GM12891 (cell line): ENCODE data around the gene CEND1.

Experiments
- DNase-seq: peaks from one replicate; pipeline ENCODE4 v3.0.0; 2011; ENCODE audit warnings: low spot score; ENCODE audit not compliant: insufficient read length
- FAIRE-seq: peaks from 2 replicates; lab custom pipeline; 2011; peaks lifted over from hg19 to GRCh38; lab: Jason Lieb, UNC
- PAX5 ChIP-seq: IDR thresholded peaks from 2 replicates; pipeline ENCODE4 v1.6.1; 2011; ENCODE audit warnings: low read length, moderate library complexity, mild to moderate bottlenecking; ENCODE audit not compliant: insufficient read depth, severe bottlenecking
- POLR2A ChIP-seq: IDR thresholded peaks from 2 replicates; pipeline ENCODE4 v1.6.1; 2011; ENCODE audit warnings: low read depth, low read length, control low read depth
- POLR2AphosphoS5 ChIP-seq: IDR thresholded peaks from 2 replicates; pipeline ENCODE4 v1.6.1; 2011; ENCODE audit warnings: low read depth, low read length, control low read depth
- POU2F2 ChIP-seq: IDR thresholded peaks from 2 replicates; pipeline ENCODE4 v1.6.1; 2011; ENCODE audit warnings: low read depth, mild to moderate bottlenecking, control low read depth, low read length, moderate library complexity
- SPI1 ChIP-seq: IDR thresholded peaks from 2 replicates; pipeline ENCODE4 v1.6.1; 2011; ENCODE audit warnings: low read depth, low read length, control low read depth
- TAF1 ChIP-seq: IDR thresholded peaks from 2 replicates; pipeline ENCODE4 v1.6.1; 2011; ENCODE audit warnings: low read depth, low read length, control low read depth

The CEND1 gene

DNA sequence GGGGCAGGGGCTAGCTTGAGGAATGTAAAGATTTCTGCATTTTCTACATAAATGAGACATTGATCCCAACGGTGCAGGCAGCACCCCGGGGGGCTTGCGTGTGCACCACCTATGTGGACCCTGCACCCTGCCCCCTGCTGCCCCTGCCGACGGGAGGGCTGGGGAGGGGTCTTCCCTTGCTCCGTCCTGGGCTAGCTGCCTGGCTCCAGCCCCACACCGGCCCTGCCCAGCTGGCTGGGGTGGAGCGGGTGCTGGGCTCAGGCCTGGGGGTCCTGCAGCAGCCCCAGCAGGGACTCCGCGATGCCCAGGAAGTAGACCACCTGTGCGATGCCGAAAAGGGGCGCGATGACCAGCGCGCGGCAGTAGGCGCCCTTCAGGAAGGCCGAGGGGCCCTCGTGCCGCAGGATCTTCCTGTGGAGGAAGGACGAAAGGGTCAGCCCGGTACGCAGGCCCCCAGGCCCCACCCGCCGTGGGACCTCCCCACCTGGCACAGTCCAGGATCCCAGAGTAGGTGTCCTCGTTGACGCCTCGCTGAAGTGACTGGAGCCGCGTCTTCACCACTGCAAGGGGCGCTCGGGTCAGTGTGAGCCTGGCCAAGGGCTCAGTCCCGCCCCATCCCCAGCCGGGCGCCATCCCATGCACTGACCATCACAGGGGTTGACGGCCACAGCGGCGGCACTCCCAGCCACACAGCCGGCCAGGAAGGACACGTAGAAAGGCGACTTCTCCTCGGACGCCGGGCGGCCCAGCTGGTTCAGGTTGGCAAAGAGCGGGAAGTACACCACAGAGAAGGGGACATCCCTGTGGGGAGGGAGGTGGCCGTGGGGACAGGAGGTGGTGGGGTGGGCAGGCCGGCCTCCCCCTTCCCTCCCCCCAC is 2.0 kb upstream of the CEND1 start:
- no peak for FAIRE-seq
- no peak for TF ChIP-seq POU2F2
- TF ChIP-seq TAF1 = no peak
- no peak for TF ChIP-seq POLR2A
- TF ChIP-seq PAX5 = no peak
- no peak for TF ChIP-seq POLR2AphosphoS5
- TF ChIP-seq SPI1 = no peak

DNA sequence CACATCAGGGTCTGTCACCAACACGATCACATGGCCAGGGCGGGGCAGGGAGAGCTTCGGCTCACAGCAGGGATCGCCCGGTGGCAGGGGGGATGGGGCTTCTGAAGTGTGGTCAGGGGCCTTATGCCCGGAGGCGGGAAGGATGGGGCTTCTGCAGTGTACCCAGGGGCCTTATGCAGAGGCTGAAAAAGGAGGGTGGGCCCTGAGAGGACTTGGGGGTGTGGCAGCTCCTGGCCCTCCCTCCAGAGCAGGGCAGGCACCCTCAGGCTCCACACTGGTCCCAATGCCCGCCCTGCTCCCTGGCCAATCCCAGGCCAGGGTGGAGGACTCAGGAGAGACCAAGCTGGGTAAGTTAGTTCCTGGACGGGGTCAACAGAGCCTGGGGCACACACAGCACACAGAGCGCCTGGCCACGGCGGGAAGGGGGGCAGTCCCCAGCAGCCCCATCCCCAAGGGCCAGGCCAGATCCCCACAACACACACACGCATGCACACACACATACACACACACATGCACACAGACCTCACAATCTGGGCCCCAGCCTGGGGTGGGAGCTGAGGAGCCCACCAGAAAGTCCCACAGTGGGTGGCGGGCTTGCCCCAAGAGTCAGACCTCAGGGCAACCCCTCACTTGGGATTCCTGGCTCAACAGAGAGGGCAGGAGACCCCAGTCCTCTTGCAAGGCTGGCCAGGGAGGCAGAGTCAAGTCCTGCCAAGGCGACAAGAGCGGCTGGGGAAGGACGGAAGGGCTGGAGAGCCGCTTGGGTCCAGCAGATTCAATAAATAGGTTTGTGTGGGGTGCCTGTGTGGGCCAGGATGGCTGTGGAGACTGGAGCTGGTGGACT is 1.1 kb upstream of the CEND1 start:
- DNase-seq (no peak), FAIRE-seq (no peak)
- TF ChIP-seq TAF1 (no peak), PAX5 (no peak), POLR2A (no peak), SPI1 (no peak), POU2F2 (no peak), POLR2AphosphoS5 (no peak)

More for the DNA sequence above, 2.0 kb upstream of the CEND1 start:
- DNase-seq = no peak

DNA sequence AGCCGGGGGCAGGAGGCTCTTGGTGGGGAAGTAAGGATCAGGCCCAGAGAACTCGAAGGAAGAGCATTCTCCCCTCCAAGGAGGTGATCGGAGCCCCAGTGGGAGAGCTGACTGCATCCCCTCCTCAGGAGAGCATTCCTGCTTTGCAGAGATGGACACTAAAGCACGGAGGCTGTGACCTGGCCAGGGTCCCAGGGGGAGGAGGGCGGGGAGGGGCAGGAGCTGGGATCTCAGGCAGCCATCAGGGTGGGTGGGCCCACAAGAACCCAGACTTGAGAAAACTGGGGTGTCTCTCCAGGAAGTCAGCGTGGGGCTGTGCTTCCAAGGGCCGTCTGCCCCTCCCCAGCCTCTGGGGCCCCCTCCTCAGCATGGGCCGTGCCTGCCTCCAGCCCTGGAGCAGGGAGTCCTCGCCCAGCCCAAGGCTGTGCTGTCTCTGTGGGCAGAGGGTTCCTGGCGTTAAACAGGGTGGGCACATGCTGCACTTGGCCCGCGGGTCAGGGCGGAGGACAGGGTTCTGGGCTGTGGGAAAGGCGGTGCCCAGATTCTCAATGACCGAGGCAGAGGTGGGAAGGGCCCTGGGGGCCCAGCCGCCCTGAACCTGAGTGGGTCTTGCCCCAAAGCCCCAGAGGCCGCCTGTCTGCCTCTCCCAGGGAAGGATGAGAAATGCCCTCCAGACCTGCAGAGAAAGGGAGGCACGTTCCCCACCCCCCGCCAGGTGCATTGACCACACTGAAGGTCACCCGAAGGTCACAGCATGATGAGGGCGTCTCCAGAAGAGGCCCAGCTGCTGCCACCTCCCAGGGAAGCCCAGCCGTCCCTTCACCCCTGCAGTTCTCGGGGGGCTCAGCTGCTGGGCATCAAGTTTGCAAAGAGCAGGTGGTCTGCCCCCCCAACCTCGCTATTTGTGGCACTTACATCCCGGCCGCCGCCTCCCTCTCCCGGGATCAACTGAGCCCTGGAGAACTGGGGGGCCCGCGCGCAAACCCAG is 643 bp downstream of the CEND1 start:
- TF ChIP-seq PAX5 = no peak
- no peak for TF ChIP-seq POLR2AphosphoS5
- no peak for TF ChIP-seq POLR2A
- TF ChIP-seq POU2F2 = no peak
- TF ChIP-seq TAF1 = no peak
- no peak for TF ChIP-seq SPI1
- FAIRE-seq (peak; percentile 74), DNase-seq (no peak)

DNA sequence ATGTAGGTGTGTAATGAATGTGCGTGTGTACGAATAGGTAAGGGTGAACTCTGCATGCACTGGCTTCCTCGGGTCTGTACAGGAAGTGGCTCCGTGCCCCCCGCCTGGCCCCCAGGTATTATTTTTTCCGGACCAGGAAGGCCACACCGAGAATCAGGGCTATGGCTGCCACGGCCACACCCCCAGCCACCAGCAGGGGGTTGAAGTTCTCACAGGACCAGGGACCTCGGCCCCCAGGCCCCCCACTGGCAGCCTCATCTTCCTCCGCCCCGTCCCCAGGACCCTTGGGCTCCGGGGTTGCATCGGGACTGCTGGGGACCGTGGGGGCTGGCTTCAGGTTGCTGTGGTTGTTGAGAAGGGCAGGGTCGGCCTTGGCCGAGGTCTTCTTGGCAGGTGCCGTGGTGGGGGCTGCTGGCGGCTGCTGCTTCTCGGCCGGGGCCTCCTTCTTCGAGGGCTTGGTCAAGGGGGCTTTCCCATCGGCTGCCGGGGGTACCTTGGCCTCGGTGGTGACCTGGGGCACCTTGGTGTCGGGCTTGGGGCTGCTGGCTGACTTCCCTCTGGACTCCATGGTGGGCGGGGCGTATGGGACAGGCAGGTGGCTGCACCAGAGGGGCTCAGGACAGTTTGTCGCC is 1.8 kb downstream of the CEND1 start:
- FAIRE-seq (no peak), DNase-seq (no peak)
- TF ChIP-seq POLR2AphosphoS5 (no peak), POU2F2 (no peak), POLR2A (no peak), TAF1 (no peak), SPI1 (no peak), PAX5 (no peak)

DNA sequence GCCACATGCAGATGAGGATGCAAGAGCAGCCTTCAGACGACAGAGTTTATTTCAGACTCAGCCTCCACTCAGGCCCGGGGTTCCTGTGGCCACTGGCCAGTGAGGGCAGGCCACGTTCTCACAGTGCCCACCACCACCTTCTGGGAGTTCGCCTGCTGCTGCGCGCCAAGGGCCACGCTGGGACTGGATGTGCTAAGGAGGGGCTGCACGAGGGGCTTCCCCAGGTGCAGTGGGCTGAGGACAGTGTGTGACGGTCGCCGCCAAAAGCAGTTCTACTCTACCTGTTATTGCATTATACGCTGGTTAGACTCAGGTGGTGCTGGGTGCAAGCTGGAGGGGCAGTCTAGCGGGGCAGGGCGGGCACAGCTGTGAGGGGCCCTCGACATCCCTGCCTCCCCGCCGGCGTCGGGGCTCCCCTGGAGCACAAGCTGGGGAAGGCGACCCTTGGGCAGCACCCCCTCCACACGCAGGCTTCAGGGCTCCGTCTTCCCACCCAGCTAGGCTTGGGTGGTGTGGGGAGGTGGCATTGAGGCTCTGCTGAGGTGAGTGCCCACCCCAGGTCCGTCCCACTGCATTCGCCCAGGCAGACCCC is 2.7 kb downstream of the CEND1 start:
- DNase-seq = no peak
- no peak for TF ChIP-seq POU2F2
- TF ChIP-seq TAF1 = no peak
- TF ChIP-seq SPI1 = no peak
- no peak for TF ChIP-seq POLR2A
- TF ChIP-seq PAX5 = no peak
- no peak for TF ChIP-seq POLR2AphosphoS5
- FAIRE-seq = no peak

DNA sequence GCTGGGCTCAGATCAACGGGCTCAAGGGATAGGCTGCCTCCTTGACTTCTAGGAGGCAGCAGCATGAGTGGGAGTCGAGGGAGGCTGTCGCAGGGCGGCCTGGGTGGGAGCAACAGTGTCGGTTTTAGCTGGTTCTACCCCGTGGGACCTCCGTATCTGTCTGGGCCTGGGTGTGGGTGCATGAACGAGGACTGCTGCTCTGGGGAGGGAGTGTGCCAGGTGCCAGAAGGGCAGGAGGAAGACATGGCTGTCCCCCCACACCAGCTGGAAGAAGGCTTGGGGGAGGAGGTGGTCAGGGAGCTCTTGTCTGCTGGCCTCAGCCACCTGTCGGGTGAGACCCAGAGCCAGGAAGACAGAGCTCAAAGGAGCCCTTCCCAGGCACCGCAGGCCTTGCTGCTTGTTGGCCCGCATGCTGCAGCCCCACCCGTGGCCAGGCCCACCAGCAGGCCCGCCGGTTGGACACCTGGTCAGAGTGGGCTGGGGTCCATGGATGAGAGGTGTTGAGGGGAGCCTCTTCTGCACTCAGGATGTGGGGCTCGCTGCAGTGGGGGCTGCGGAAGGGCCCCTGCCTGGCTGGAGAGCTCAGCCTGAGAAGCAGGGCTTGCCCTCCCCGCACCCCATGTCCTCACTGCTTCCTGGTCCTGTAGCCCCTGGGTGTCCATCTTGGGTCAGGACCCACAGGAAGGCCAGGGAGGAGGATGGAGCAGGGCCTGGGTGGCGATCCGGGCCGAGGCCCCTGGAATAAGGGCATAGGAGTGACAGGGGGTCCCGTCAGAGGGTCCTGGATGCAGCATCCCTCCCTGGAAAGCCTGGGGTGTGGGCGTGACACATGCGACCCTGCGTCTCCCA is 3.4 kb downstream of the CEND1 start:
- FAIRE-seq = no peak
- no peak for DNase-seq
- TF ChIP-seq PAX5 = no peak
- TF ChIP-seq POLR2AphosphoS5 = no peak
- no peak for TF ChIP-seq POLR2A
- TF ChIP-seq TAF1 = no peak
- TF ChIP-seq POU2F2 = no peak
- TF ChIP-seq SPI1 = no peak

DNA sequence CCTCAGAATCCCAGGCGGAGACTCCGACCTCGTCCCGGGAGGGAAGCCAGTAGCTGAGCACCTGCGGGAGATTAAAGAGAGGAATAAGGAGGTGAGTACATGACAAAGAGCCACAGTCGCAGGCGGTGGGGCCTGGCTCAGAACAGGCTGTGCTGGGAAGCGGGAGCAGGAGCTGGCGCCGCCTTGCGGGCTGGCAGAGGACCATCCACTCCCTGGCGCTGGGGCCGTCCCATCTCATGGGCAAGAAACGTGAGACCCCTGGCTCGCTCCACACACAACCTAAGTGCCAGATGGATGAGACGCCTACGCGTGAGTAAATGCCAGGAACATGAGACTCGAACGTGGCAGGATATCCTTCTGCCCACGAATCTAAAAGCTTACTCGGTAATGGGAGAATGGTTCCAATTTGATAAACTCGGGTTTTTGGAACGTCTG is 6.3 kb downstream of the CEND1 start:
- FAIRE-seq = no peak
- TF ChIP-seq POLR2A = no peak
- no peak for TF ChIP-seq POLR2AphosphoS5
- no peak for TF ChIP-seq SPI1
- TF ChIP-seq POU2F2 = no peak
- no peak for TF ChIP-seq TAF1
- no peak for TF ChIP-seq PAX5
- no peak for DNase-seq
